Neutrophil (primary cell): ENCODE data around the gene ZCWPW1.

Experiments
- H3K27ac ChIP-seq: fragments of 200-600 bp; sonication (generic); 2 replicates; pipeline ENCODE4 v1.5.1; 2016; ENCODE audit warnings: mild to moderate bottlenecking, moderate library complexity
- H3K27me3 ChIP-seq: fragments of 200-600 bp; sonication (generic); 2 replicates; pipeline ENCODE4 v1.6.0; 2016; ENCODE audit warnings: mild to moderate bottlenecking
- H3K36me3 ChIP-seq: fragments of 200-600 bp; sonication (generic); 2 replicates; pipeline ENCODE4 v1.5.1; 2017
- H3K4me1 ChIP-seq, 2 experiments: fragments of 200-600 bp in 1 of 2; sonication (generic) in 1 of 2; 1 replicate in 1 of 2; 2 replicates in 1 of 2; pipeline versions ENCODE4 v1.5.1 to v1.6.1; 2013 to 2016; ENCODE audit warnings: low read depth in 1 of 2, low read length in 1 of 2, mild to moderate bottlenecking in 1 of 2, moderate library complexity in 1 of 2; ENCODE audit not compliant: control insufficient read depth in 1 of 2, insufficient read depth in 1 of 2
- H3K4me3 ChIP-seq, 2 experiments: fragments of 200-600 bp in 1 of 2; sonication (generic) in 1 of 2; 1 replicate in 1 of 2; 2 replicates in 1 of 2; pipeline ENCODE4 v1.5.1; 2013 to 2016; ENCODE audit warnings: low read depth in 1 of 2, low read length in 1 of 2, mild to moderate bottlenecking in 1 of 2, moderate library complexity in 1 of 2
- H3K9me3 ChIP-seq: fragments of 200-600 bp; sonication (generic); 2 replicates; pipeline ENCODE4 v1.5.1; 2016
- CTCF ChIP-seq: fragments of 200-600 bp; sonication (generic); IDR thresholded peaks from 2 replicates; pipeline ENCODE4 v1.5.1; 2016; ENCODE audit warnings: antibody characterized with exemption

ZCWPW1 gene

GRCh38 chr7:100397315-100398081 is 31.0 kb downstream of the ZCWPW1 start:
- Histone ChIP-seq H3K27ac (peak overlapping the region; percentile 75), H3K9me3 (no peaks in the 10 kb centered on the region), H3K4me3 (peak overlapping the region in 1 of 2 experiments; percentile 18), H3K27me3 (no peaks in the 10 kb centered on the region), H3K36me3 (peaks cover 87% of the 10 kb centered on the region), H3K4me1 (peaks cover 26 to 31% of the 10 kb centered on the region in 2 experiments)
- no peak for TF ChIP-seq CTCF

- Histone ChIP-seq H3K4me3 (peak overlapping the region in 1 of 2 experiments; percentile 18), H3K27ac (peak overlapping the region; percentile 75), H3K27me3 (no peaks in the 10 kb centered on the region)
Observed at GRCh38 chr7:100396421-100396982, 32.0 kb downstream of the ZCWPW1 start.

DNA sequence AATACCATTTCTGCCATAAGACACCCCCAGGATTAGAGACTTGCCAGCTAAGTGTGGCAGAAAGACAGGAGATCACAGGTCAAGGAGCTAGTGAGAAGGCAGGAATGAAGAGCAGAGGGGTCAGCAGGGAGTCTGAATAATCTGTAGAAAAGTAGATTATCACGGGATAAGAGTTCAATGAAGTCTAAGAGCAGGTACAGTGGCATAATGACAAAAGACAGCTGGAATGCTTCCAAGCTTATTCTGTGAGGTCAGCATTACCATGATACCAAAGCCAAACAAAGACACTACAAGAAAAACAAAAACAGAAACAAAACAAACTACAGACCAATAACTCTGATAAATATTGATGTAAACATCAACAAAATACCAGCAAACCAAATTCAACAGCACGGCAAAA is 34.4 kb downstream of the ZCWPW1 start:
- H3K4me3 ChIP-seq = no peak overlapping the region
- peak overlapping the region; percentile 56 for H3K27ac ChIP-seq
- no peaks in the 10 kb centered on the region for H3K27me3 ChIP-seq
- no peak for TF ChIP-seq CTCF
- peaks cover 82% of the 10 kb centered on the region for H3K36me3 ChIP-seq
- peaks cover 26 to 31% of the 10 kb centered on the region in 2 experiments for H3K4me1 ChIP-seq
- no peaks in the 10 kb centered on the region for H3K9me3 ChIP-seq

More at GRCh38 chr7:100396421-100396982, 32.0 kb downstream of the ZCWPW1 start:
- peaks cover 26 to 31% of the 10 kb centered on the region in 2 experiments for H3K4me1 ChIP-seq
- H3K9me3 ChIP-seq = no peaks in the 10 kb centered on the region
- peaks cover 87% of the 10 kb centered on the region for H3K36me3 ChIP-seq
- TF ChIP-seq CTCF = no peak

DNA sequence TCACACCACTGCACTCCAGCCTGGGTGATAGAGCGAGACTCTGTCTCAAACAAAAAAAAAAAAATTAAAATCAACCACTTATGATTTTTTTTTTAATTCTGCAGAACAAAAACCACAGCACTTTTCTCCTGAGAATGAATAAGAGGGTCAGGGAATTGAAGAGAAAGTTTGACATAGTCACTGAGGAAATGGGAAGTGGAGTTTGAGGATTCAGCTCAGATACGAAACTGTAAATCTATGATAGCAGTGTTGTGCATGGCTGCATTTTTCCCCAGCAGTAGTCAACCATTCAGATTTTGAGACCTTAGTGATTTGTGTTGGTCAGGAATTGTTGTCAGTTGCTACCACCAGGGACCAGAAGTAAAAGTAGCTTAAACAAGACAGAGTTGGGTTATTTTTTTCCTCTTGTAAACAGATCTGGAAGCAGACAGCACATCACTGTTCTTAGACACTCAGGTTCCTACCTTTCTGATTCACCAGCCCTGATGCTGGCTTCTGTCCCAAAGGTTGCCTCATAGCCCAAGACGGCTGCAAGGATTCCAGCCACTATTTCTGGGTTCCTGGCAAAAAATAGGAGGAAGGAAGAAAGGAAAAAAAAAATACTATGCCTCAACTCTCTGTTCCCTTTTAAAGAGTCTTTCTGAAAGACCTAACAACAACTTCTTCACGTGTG is 35.1 kb downstream of the ZCWPW1 start:
- no peak for TF ChIP-seq CTCF
- Histone ChIP-seq H3K4me1 (peaks cover 26 to 31% of the 10 kb centered on the region in 2 experiments), H3K9me3 (no peaks in the 10 kb centered on the region), H3K4me3 (no peak overlapping the region), H3K36me3 (peaks cover 75% of the 10 kb centered on the region), H3K27me3 (no peaks in the 10 kb centered on the region), H3K27ac (peak overlapping the region; percentile 56)

- no peak for TF ChIP-seq CTCF
- peaks cover 10 to 16% of the 10 kb centered on the region in 2 experiments for H3K4me1 ChIP-seq
- no peak overlapping the region for H3K27ac ChIP-seq
Observed at GRCh38 chr7:100390286-100391009, 38.1 kb downstream of the ZCWPW1 start.

More at GRCh38 chr7:100390286-100391009, 38.1 kb downstream of the ZCWPW1 start:
- Histone ChIP-seq H3K36me3 (peaks cover 67% of the 10 kb centered on the region), H3K4me3 (no peak overlapping the region), H3K9me3 (no peaks in the 10 kb centered on the region), H3K27me3 (no peaks in the 10 kb centered on the region)
